HG03432 (cell line): ENCODE data around the gene VPS18.

Experiments used
- ATAC-seq: cut with Tn5 transposase; IDR thresholded peaks from one replicate; pipeline ENCODE4 v1.9.1; 2021; ENCODE audit warnings: mild to moderate bottlenecking, moderate library complexity; ENCODE audit not compliant: unreplicated experiment

Gene VPS18

DNA sequence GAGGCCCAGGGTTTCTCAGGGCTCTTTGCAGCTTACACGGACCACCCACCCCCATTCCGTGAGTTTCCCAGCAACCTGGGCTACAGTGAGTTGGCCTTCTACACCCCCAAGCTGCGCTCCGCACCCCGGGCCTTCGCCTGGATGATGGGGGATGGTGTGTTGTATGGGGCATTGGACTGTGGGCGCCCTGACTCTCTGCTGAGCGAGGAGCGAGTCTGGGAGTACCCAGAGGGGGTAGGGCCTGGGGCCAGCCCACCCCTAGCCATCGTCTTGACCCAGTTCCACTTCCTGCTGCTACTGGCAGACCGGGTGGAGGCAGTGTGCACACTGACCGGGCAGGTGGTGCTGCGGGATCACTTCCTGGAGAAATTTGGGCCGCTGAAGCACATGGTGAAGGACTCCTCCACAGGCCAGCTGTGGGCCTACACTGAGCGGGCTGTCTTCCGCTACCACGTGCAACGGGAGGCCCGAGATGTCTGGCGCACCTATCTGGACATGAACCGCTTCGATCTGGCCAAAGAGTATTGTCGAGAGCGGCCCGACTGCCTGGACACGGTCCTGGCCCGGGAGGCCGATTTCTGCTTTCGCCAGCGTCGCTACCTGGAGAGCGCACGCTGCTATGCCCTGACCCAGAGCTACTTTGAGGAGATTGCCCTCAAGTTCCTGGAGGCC is 5.4 kb downstream of the VPS18 start:
- ATAC-seq = no peak

DNA sequence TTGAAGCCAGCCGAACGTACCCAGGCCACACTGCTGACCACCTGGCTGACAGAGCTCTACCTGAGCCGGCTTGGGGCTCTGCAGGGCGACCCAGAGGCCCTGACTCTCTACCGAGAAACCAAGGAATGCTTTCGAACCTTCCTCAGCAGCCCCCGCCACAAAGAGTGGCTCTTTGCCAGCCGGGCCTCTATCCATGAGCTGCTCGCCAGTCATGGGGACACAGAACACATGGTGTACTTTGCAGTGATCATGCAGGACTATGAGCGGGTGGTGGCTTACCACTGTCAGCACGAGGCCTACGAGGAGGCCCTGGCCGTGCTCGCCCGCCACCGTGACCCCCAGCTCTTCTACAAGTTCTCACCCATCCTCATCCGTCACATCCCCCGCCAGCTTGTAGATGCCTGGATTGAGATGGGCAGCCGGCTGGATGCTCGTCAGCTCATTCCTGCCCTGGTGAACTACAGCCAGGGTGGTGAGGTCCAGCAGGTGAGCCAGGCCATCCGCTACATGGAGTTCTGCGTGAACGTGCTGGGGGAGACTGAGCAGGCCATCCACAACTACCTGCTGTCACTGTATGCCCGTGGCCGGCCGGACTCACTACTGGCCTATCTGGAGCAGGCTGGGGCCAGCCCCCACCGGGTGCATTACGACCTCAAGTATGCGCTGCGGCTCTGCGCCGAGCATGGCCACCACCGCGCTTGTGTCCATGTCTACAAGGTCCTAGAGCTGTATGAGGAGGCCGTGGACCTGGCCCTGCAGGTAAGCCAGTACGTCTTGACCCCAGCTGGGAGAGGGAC is 6.2 kb downstream of the VPS18 start:
- ATAC-seq = no peak

DNA sequence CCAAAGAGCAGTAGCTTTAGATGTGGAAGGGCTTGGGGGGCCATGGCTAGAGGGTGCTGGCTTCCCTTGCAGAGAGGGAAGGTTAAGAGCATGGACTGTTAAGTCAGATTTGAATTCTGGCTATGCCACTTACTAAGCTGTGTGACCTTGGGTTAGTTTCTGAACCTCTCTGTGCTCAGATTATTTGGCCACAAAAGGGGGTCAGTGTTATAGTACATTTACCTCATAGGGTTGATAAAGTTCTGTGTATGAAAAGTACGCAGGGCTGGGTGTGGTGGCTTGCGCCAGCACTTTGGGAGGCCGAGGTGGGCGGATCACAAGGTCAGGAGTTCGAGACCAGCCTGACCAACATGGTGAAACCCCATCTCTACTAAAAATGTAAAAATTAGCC is 6.8 kb downstream of the VPS18 start:
- no peak for ATAC-seq

DNA sequence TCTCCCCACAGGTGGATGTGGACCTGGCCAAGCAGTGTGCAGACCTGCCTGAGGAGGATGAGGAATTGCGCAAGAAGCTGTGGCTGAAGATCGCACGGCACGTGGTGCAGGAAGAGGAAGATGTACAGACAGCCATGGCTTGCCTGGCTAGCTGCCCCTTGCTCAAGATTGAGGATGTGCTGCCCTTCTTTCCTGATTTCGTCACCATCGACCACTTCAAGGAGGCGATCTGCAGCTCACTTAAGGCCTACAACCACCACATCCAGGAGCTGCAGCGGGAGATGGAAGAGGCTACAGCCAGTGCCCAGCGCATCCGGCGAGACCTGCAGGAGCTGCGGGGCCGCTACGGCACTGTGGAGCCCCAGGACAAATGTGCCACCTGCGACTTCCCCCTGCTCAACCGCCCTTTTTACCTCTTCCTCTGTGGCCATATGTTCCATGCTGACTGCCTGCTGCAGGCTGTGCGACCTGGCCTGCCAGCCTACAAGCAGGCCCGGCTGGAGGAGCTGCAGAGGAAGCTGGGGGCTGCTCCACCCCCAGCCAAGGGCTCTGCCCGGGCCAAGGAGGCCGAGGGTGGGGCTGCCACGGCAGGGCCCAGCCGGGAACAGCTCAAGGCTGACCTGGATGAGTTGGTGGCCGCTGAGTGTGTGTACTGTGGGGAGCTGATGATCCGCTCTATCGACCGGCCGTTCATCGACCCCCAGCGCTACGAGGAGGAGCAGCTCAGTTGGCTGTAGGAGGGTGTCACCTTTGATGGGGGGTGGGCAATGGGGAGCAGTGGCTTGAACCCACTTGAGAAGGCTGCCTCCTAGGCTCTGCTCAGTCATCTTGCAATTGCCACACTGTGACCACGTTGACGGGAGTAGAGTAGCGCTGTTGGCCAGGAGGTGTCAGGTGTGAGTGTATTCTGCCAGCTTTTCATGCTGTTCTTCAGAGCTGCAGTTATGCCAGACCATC is 8.6 kb downstream of the VPS18 start:
- ATAC-seq = no peak

- ATAC-seq = no peak
These were observed 10.4 kb downstream of the VPS18 start for GRCh38 chr15:40904552-40905201.

DNA sequence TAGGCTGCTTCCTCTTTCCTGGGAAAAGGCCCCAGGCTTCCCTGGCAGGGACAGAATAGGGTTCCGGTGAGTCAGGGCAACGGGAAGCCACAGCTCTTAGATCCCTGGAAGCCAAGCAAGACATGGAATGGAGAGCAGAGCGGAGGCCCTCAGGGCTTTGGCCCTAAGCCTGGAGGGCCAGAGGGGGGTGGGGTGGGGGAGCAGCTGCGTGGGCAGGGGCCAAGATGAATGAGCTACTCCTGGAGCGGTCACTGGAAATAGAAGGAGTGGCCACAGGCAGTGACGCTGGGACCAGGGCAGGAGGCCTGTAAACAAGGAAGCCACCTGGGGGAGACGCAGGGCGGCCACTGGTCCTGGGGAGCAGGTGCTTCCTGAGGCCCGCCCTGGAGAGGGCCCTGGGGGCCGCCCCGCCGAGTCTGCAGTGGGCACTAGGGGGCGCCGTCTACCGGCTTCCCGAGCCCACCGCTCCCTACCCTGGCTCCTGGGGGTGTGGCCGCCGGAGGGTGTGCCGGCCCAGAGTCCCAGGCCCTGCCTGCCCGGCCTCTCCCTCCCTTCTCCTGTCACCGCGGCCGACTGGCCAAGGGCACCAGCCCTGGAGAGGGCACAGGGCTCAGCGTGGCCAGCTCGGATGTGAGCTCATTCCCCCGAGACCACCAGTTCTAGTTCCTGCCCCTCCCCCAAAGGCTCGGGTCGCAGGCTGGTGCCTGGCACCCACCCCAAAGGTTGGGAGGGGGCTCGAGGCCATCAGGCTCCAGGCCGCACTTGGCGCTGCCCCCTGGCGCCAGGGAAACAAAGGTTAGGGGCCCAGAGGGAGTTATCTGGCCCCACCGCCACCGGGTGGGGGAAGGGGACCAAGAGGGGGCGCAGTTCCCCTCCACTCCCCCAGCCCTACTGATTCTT is 12.1 kb downstream of the VPS18 start:
- ATAC-seq = peak; percentile 65

DNA sequence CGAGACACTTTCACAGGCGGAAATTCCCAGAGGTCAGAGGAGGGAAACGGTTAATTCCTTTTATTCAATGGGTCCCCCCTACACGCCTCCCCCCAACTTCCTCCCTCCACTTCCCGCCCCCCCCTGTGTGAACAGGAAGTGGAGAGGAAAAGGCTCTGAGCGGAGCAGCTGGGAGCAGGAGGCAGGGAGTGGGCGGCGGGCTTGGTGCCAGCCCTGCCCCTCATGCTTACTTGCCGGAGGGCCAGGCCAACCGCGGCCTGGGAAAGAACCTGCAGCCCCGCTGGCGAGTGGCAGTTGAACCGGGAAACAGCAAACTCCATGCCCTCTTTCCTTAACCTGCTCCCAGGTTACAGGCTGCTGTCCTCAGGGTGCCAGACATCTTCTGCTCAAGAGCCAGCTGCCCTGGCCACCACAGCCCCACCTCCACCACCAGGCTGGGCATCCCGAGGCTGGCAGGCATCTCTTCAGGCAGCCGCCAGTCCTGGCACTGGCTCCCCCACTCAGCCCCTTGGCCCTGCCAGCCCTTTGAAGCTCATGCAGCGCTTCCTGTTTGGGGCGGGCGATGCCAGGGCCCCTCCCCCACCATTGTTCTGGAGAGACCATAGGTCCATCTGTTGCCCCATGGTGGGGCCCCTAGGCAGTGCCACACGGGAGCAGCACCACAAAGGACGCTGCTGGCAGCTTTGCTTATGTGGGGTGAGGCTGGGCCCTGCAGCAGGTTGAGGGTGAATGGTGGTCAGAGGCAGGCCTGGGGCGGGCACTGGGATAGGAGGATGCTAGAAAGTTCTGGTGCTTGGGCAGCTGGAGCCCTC is 12.9 kb downstream of the VPS18 start:
- peak; percentile 17 for ATAC-seq

- no peak for ATAC-seq
These were observed 13.8 kb downstream of the VPS18 start for GRCh38 chr15:40908095-40908494.

- ATAC-seq = no peak
These were observed 15.7 kb downstream of the VPS18 start for GRCh38 chr15:40909662-40910630.

DNA sequence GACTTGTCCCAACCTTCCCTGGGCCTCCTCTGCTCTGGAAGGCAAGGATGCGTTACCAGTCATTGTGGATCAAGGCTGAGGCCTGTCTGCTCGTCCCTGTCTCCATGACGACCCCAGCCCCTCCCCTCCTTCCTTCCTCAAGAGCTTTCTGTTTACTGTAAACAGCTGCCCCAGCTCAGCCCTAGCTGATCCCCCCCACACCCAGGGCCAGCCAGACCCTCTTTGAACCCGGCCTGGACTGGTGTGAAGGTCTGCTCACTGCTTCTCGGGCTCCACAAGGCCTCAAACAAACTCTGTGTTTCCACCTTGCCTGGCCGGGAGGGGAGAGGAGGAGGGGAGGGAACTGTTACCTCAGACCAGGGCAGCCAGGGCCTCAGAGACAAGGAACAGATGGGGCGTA is 16.9 kb downstream of the VPS18 start:
- no peak for ATAC-seq

DNA sequence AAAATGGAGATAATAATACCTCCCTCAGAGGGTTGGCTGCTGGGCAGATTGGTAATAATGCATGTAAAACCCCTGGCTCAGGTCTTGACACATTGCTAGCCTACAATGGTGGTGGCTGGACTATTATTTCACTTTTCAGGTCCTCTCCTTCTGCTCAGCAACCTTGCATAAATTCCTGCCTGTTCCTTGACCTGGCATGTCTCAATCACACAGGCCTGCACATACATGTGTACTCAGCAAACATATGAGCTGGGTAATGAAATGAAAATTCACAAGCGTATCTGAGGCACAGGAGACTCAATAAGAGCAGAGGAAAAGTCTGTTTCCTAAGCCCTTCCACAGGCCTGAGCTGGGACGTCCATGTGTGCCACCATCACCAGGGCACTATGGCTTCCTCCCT is 17.4 kb downstream of the VPS18 start:
- no peak for ATAC-seq

DNA sequence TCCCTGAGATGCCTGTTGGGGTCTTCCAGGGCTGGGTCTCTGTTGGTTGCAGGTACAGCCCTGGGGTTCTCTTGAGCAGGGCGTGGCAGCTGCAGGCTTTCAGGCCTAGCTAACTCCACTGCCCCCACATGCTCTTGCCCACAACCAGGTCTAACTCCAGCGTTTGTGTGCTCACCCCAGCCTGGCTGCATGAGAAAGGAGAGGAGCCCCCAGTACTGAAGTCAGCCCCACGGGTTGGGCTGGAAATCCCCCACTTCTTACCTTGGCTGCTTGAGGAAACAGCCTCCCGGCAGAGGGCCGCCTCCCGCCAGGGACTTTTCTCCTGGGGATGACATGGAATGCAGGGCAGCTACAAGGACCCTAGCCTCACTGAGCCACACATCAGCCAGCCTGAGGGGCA is 18.2 kb downstream of the VPS18 start:
- no peak for ATAC-seq

GRCh38 chr15:40914013-40914412 is 19.8 kb downstream of the VPS18 start:
- no peak for ATAC-seq

GRCh38 chr15:40914486-40914885 is 20.2 kb downstream of the VPS18 start:
- no peak for ATAC-seq

DNA sequence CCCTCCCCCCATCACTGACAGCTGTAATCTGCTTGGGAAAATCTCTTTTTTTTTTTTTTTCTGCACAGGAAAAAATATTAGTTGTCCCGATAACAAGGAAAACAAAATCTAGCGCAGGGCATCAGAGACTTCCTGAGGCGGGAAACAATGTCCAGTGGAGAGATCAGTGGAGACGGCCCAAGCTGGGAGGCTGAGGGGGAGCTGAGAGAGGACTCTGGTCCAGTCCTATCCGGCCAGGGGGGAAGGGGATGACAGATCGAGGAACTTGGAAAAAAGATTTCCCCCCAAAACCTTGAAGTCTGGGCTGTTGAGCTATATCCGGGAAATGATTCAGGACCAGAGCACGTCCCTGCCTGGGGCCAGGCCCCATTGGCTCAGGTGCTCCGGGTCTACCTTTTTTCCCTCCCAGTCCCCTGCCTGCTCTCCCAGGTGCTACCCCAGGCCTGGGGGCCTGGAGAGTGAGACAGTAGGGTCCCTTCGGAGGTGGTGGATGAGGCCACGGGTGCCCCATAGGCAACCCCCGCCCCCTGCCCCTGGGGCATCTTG is 20.9 kb downstream of the VPS18 start:
- ATAC-seq = no peak

- ATAC-seq = no peak
These were observed 21.4 kb downstream of the VPS18 start for GRCh38 chr15:40915679-40916078.

DNA sequence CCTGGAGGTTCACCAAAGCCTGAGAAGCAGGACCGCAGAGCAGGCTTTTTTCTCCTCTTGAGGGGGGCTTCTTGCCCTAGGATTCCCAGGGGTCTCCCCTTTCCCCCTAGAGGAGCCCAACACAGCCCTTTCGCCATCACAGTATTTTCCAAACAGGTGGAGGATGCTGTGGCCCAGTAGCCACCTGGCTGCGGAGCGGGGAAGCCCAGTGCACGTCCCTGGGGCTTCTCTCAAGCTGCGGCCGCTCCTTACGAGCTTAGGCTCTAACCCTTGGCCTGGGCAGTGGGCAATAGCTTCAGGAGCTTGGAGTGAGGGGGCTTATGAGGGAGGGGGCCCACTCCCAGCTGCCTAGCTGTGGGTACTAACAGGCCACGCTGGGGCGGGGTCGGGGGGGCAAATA is 23.3 kb downstream of the VPS18 start:
- ATAC-seq = no peak
